ENCODE results near the gene TYK2. TPM values are rescaled to one million over a fixed set of nuclear protein-coding genes. Genes with fewer than 3 reads are reported as not detected.
"Not testable (repeated sequence)": the region's sequence is repeated elsewhere in the genome, so short reads cannot be mapped to it uniquely, and the experiment has no call there.

TYK2 gene
- total RNA-seq, 4 donors from 2014 or later, result 80.4 to 200 (median 124) TPM

DNA sequence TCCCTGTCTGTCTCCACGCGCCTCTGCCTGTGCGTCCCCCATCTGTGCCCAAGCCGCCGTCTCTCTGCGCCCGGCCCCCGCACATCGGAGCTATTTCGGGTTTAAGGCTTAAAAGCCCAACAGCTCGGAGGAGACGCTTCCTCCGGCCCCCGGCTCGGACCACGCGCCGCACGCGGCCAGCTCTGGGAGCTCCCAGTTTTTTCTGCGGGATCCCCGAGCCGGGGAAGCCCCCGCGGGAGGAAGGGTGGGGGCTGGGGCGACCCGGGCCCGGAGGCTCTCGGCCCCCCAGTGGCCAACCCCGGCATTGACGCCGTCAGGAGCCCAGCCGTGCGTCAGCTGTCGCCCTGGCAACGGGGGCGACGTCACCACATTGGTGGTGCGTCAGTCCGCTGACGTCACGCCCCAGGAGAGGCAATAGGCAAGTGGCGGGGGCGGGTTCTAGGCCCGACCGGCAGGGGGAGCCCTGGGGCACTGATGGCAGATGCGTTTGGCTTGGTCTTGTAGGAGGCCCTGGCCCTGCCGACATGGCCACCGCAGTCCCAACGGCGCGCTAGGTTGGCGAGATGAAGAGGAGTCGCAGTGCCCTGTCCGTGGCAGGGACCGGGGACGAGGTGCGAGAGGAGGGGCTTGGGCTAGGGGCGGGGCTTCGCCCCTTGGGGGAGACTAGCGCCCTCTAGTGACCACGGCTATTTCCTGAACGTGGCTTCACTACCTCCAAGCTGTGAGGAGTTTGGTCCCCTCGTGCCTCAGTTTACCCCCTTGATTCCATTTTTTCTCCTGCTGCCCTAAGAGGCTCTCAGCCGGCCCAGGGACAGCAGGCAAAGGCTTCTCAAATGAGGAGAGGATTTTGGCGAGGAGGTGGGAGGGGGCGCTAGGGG is 36.2 kb upstream of the TYK2 start:
- H3K36me3 ChIP-seq, result no peaks in the 10 kb centered on the region
- peaks cover 57% of the 10 kb centered on the region for H3K4me1 ChIP-seq
- no peaks in the 10 kb centered on the region for H3K9me3 ChIP-seq
- peak overlapping the region; percentile 46 for H3K4me3 ChIP-seq
- 3% methylated on average over 35 of the region's 67 CpGs for WGBS
- peak; percentile 94 for DNase-seq (ENCODE audit: low spot score in 2 of 2)
- H3K27ac ChIP-seq, result peak overlapping the region; percentile 28
- H3K27me3 ChIP-seq, result peaks cover 47% of the 10 kb centered on the region
- TF ChIP-seq CTCF (IDR thresholded peaks at IDR 0.05) (peak; percentile 75 to 88), POLR2A (IDR thresholded peaks at IDR 0.05) (no peak), POLR2AphosphoS5 (IDR thresholded peaks at IDR 0.05) (peak in 2 of 3 donors; percentile 61 to 64), EP300 (IDR thresholded peaks at IDR 0.05) (no peak)

- peak overlapping the region; percentile 46 for H3K4me3 ChIP-seq
- no peaks in the 10 kb centered on the region for H3K9me3 ChIP-seq
- peaks cover 42% of the 10 kb centered on the region for H3K27me3 ChIP-seq
- DNase-seq (ENCODE audit: low spot score in 2 of 2), result no peak
- H3K27ac ChIP-seq, result peak overlapping the region; percentile 28
- H3K36me3 ChIP-seq, result no peaks in the 10 kb centered on the region
- peaks cover 51% of the 10 kb centered on the region for H3K4me1 ChIP-seq
- WGBS, result 10% methylated on average over 9 of the region's 9 CpGs
- TF ChIP-seq CTCF (IDR thresholded peaks at IDR 0.05) (no peak), POLR2AphosphoS5 (IDR thresholded peaks at IDR 0.05) (no peak), EP300 (IDR thresholded peaks at IDR 0.05) (no peak), POLR2A (IDR thresholded peaks at IDR 0.05) (no peak)
Observed at GRCh38 chr19:10416083-10416379, 35.7 kb upstream of the TYK2 start.

GRCh38 chr19:10412257-10412977 is 32.0 kb upstream of the TYK2 start:
- TF ChIP-seq CTCF (IDR thresholded peaks at IDR 0.05) (no peak), POLR2AphosphoS5 (IDR thresholded peaks at IDR 0.05) (no peak), POLR2A (IDR thresholded peaks at IDR 0.05) (no peak), EP300 (IDR thresholded peaks at IDR 0.05) (no peak)
- no peak overlapping the region for H3K27ac ChIP-seq
- DNase-seq (ENCODE audit: low spot score in 2 of 2), result no peak
- 68% methylated on average over 13 of the region's 13 CpGs for WGBS
- no peaks in the 10 kb centered on the region for H3K36me3 ChIP-seq
- peaks cover 31% of the 10 kb centered on the region for H3K27me3 ChIP-seq
- H3K4me3 ChIP-seq, result no peak overlapping the region
- H3K9me3 ChIP-seq, result no peaks in the 10 kb centered on the region
- H3K4me1 ChIP-seq, result peaks cover 19% of the 10 kb centered on the region

DNA sequence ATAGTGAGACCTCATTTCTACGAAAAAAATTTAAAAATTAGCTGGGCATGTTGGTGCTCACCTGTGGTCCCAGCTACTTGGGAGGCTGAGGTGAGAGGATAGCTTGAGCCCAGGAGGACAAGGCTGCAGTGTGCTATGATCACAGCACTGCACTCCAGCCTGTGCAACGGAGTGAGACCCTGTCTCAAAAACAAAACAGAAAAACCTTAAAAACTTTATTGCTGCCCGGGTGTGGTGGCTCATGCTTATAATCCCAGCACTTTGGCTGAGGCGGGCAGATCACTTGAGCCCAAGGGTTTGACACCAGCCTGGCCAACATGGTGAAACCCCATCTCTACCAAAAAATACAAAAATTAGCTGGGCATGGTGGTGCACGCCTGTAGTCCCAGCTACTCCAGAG is 30.9 kb upstream of the TYK2 start:
- H3K4me3 ChIP-seq; H3K36me3 ChIP-seq; H3K9me3 ChIP-seq; DNase-seq (ENCODE audit: low spot score in 2 of 2); H3K27ac ChIP-seq: not testable (repeated sequence)
- peaks cover 10% of the 10 kb centered on the region for H3K4me1 ChIP-seq
- H3K27me3 ChIP-seq, result peaks cover 30% of the 10 kb centered on the region
- WGBS, result 80% methylated on average over 5 of the region's 5 CpGs

DNA sequence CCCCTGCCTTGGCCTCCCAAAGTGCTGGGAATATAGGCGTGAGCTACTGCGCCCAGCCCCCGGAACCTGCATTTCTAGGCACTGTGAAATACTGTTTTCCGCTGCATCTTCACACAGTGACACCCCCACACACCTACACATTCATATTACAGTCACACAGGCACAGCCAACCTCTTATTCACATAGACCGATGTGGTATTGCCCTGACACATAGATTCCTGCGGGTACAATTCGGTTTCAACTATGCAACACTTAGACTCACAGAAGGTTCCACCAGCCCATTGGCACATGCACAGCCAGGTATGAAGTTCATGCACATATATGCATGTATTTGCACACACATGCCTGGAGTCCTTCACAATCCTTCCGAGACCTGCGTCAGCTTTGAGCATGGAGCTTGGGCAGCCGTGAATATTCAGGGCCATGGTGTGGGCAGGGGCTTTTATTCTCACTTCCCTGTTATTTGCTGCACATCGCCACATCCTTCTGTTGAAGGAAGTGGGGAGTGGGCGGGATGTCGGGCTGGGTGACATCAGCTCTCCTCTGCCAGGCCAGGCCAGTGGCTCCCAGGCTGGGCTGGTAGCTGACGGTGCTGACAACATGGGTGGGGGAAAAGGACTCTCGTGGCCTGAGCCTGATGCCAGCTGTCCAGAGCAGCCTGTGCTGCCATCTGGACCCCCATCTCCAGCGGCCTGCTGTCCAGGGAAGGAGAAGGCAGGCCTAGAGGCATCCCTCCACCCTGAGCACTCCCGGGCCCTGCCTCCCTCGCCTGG is 28.3 kb upstream of the TYK2 start:
- peaks cover 21% of the 10 kb centered on the region for H3K4me1 ChIP-seq
- no peaks in the 10 kb centered on the region for H3K9me3 ChIP-seq
- no peak for DNase-seq (ENCODE audit: low spot score in 2 of 2)
- H3K27ac ChIP-seq, result no peak overlapping the region
- TF ChIP-seq CTCF (IDR thresholded peaks at IDR 0.05), result no peak
- no peak for TF ChIP-seq POLR2AphosphoS5 (IDR thresholded peaks at IDR 0.05)
- no peak for TF ChIP-seq EP300 (IDR thresholded peaks at IDR 0.05)
- no peak for TF ChIP-seq POLR2A (IDR thresholded peaks at IDR 0.05)
- no peak overlapping the region for H3K4me3 ChIP-seq
- peaks cover 50% of the 10 kb centered on the region for H3K27me3 ChIP-seq
- H3K36me3 ChIP-seq, result no peaks in the 10 kb centered on the region
- WGBS, result 57% methylated on average over 12 of the region's 18 CpGs

All from suprapubic skin (tissue), 4 donors.